Left lobe of liver (tissue), 2 donors: ENCODE results near the gene SLC35F2. TPM values are rescaled to one million over a fixed set of nuclear protein-coding genes. Genes with fewer than 3 reads are reported as not detected.
A peak's percentile ranks its signal among the peaks of the same experiment; 100 is the strongest.
"Not testable (repeated sequence)": the region's sequence is repeated elsewhere in the genome, so short reads cannot be mapped to it uniquely, and the experiment has no call there.

Experiments used
- ATAC-seq: fragments of 200-7000 bp; cut with Tn5 transposase; one replicate; pipeline ENCODE4 v1.9.1; 2020; ENCODE audit warnings: mild to moderate bottlenecking, moderate library complexity
- DNase-seq: peaks from one replicate; pipeline ENCODE4 v3.0.0-alpha.2; 2020; ENCODE audit warnings: low spot score
- total RNA-seq: library from RNA; stranded (reverse); gene quantifications from one replicate; pipeline ENCODE4 v1.2.1, GENCODE V29; 2021
- donor health status: DM: no; HTN: no; CAD: no; lungs with moderate emphysema.
- donor health status: DM: no; HTN: yes; CAD: no.

The SLC35F2 gene
- total RNA-seq, 1 donor from 2014 or later, result 0.78 TPM

DNA sequence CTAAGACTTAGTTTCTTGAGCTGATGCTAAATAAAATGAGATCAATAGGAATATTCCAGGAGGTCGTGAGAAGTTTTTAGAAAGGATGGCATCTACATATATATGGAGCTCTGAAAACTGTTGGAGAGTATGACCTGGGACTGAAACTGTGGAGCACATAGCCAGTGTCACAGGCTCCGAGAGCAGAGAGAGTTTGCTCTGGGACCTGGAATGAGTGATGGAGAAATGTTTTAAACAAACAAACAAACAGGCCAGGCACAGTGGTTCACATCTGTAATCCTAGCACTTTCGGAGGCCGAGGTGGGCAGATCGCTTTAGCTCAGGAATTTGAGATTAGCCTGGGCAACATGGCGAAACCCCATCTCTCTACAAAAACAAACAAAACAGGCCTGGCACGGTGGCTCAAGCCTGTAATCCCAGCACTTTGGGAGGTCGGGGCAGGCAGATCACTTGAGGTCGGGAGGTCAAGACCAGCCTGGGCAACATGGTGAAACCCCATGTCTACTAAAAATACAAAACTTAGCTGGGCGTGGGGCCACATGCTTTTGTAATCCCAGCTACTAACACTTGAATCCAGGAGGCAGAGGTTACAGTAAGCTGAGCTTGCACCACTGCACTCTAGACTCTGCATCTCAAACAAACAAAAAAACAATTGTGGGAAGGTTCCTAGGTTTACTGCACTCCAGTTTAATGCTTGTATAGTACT lies 67.1 kb downstream of the SLC35F2 start:
- peak; percentile 89 for ATAC-seq
- DNase-seq, result peak; percentile 91

DNA sequence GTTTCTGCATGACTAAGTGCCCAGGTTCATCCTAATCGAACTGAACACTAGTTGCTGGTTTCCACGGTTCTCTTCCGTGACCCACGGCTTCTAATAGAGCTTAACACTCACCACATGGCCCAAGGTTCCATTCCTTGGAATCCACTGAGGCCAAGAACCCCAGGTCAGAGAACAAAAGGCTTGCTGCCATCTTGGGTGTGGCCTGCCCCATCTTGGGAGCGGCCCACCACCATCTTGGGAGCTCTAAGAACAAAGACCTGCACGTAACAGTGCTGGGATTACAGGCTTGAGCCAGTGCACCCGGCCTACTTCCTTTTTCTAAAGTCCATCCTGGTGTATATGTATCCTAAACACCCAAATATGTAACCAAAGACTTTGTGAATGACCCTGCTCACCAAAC lies 68.8 kb downstream of the SLC35F2 start:
- ATAC-seq, result no peak

DNA sequence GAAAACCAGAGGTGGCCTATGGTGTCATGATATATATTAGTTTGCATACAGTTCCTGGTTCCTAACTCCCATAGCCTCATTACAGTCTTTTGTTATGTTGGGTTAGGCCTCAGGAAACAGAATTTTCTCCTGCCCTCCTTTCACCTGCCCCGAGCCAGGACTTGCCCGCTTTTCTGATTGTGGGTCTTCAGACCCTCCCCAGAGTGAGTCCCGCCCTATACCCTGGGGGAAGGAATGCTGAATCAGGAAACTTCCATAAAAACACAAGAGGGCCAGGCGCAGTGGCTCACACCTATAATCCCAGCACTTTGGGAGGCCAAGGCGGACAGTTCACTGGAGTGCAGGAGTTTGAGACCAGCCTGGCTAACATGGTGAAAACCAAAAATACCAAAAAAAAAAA lies 70.9 kb downstream of the SLC35F2 start:
- no peak for ATAC-seq
- DNase-seq, result no peak

More for the DNA sequence above, 68.8 kb downstream of the SLC35F2 start:
- DNase-seq, result no peak

DNA sequence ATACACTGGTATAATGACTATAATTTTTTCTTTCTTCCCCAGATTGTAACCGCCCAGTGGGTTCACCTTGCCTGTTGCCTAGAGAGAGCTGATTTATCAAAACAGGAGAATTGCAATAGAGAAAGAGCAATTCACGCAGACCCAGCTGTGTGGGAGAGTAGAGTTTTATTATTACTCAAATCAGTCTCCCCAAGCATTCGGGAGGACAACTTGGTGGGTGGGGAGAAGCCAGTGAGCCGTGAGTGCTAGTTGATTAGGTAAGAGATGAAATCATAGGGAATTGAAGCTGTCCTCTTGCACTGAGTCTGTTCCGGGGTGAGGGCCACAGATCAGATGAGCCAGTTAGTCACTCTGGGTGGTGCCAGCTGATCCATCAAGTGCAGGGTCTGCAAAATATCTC lies 73.2 kb downstream of the SLC35F2 start:
- DNase-seq (no peak), ATAC-seq (no peak)

DNA sequence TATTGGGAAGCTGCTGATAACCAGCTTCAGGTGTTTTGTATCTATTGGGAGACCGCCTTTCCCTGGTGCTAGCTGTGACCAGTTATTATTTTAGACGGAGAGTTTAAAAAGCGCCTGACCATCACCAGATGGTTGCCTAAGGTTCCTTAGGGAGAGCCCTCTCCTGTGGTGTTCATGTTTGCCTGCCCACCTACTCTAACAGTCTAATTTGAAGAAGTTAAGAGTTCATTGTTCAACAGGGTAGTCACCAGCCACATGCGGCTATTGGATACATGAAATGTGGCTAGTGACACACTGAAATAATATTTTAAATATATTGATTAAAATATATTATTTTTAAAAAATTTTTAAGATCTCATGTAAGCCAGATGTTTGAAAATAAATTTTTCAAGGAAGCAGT lies 75.5 kb downstream of the SLC35F2 start:
- ATAC-seq (no peak), DNase-seq (no peak)

DNA sequence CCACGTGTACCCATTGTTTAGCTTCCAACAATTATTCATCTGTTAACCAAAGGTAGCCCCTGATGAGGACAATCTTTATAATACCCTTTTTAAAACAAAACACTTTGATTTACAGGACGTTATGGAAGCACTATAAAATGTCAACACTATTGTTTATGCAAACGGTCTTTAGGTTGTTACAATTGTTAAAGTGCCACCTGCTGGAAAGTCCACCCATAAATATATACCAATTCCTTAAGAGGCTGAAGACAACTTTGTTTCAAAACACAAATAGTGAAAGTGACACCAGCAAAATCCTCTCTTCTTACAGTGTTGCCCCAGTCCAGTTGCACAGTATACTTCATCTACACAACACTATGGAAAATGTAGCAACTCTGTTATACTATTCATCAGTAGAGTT lies 77.8 kb downstream of the SLC35F2 start:
- DNase-seq (no peak), ATAC-seq (no peak)

DNA sequence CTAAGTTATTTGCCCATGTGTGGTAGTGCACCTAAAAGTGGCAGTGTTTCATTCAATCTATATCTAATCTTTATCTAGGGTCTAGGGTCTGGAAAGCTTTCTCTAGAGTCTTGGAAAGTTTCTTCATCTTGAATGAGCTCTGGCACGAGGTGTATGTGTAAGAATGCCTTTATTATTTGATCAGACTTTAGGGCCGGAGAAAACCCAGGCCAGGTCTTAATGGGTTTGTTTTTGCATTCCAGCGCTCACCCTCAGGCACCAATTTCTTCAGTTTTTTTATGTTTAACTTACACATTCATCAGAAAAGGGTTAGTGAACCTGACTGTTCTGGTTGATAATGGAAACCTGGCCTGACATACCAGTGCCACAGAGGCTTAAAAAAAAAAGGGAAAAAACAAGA lies 78.5 kb downstream of the SLC35F2 start:
- ATAC-seq (no peak), DNase-seq (no peak)

DNA sequence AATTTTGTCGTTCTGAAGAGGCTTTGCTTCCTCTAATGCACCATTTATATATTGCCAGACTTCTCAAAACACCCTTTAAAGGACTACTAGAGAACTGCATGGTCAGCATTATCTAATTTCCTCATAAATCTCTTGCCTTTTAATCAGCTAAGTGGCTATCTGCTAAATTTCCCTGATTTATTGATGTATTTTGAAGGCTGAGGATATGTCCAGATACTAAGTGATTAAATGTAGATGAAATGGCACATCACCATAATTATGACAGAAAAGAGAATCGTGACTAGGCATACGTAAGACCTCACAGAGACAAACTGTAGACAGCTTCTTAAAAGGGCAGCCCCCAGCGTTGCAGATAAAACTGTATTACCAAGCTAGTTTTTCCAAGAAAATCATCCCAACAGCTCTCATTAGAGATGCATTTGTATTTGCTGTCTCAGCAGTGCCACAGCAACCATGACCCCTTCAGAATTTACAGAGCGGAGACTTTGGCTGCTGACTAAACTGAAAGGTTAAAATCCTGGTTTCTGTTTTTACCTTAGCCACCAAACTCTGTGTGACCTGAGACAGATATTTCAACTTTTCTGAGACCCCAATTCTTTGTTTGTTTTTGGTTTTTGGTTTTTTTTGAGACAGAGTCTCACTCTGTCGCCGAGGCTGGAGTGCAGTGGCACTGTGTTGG lies 79.6 kb downstream of the SLC35F2 start:
- no peak for DNase-seq
- peak; percentile 71 for ATAC-seq

DNA sequence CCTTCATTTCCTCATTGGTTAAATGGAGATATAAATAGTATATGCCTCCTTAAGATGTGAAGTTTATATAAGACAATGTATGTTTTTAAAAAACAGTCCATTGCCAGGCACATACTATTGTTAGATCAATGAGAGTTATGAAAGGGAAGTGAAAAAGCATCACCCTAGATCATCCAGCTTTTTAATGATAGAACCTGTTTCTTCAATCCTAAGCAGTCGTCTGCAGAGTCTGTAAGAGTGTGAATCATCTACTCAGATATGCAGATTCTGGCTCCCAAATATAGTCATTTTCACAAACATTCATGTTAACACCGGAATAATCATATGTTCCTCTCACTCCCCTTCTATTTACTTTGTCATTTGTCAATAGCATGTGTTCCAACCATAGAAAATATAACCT lies 81.5 kb downstream of the SLC35F2 start:
- no peak for DNase-seq
- no peak for ATAC-seq

DNA sequence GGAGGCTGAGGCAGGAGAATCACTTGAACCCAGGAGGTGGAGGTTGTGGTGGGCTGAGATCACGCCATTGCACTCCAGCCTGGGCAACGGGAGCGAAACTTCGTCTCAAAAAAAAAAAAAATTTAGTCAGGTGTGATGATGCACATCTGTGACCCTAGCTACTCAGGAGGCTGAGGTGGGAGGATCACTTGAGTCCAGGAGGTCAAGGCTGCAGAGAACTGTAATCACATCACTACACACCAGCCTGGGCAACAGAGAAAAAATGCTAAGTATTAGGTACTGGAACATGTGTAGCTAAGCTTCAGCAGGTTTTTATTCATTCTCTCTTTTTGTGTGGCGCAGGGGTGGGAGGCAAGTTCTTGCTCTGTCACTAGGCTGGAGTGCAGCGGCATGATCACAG lies 82.5 kb downstream of the SLC35F2 start:
- DNase-seq (no peak), ATAC-seq (no peak)

DNA sequence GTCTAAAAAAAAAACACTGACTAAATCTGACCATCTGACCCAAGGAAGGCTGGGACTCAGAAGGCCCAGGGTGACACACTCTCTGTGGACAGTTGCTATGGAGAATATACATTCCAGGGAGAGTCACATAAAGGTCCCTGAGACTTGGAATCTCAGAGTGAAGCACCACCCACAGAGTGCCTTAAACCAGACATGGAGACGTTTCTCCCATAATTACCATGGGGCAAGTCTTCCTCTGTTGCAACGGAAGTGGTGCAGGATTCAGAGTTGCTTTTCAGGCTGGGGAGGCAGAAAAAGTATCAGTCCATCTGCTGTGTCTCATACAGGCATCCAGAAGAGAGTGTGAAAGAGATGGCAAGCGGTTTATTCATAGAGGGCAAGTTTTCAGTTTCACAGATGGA lies 88.0 kb downstream of the SLC35F2 start:
- no peak for ATAC-seq
- DNase-seq, result no peak

DNA sequence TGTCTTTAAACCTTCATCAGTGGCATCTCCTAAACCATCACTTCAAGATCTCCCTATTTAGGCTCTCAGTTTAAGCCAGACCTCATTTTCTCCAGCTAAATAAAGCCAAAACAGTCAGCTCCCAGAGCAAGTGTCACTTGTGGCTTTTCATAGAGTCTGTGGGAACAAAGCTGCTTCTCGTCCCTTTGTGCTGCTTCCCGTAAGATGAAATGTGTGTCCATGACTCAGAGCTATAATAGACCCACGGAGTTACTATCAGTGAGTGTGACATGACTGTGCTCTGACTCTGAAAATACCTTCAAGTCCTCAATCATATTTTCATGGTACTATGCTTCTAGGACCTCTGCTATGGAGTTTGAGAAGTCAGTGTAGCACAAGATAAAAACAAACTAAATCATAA lies 89.4 kb downstream of the SLC35F2 start:
- ATAC-seq (no peak), DNase-seq (no peak)

DNA sequence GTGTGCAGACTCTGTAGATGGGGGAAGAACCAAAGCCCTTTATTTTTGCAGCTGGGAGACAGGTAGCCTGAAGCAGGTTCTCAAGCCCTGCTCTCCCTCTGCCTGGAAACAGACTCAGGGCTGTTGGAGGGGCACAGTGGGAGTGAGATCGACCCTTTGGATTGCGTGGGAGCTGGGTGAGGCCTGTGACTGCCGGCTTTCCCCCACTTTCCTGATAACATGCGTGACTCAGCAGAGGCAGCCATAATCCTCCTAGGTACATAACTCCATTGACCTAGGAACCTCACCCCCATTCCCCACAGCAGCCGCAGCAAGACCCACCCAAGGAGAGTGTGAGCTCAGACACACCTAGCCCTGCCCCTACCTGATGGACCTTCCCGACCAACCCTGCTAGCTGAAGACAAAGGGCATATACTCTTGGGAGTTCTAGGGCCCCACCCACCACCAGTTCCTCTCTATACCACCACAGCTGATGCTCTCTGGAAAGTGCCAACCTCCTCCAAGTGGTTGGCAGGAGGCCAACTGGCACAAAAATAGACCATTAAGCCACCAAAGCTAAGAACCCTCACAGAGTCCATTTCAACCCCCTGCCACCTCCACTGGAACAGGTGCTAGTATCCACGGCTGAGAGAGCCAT lies 99.8 kb downstream of the SLC35F2 start:
- not testable (repeated sequence) for DNase-seq, ATAC-seq

DNA sequence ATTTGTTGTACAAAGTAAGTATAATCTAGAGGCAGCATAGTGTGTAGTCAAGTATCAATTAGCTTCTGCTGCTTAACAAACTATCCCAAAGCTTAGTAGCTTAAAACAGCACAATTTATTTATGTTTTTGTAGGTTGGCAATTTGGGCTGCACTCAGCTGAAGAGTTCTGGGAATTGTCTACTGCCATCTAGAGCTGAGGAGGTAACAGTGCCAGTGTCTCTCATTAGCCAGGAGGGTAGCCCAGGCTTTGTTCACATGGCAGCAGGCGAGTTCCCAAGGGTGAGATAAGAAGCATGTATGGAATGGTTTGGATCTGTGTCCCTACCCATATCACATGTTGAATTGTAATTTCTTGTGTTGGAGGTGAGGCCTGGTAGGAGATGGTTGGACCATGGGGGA lies 100.9 kb downstream of the SLC35F2 start:
- no peak for ATAC-seq

DNA sequence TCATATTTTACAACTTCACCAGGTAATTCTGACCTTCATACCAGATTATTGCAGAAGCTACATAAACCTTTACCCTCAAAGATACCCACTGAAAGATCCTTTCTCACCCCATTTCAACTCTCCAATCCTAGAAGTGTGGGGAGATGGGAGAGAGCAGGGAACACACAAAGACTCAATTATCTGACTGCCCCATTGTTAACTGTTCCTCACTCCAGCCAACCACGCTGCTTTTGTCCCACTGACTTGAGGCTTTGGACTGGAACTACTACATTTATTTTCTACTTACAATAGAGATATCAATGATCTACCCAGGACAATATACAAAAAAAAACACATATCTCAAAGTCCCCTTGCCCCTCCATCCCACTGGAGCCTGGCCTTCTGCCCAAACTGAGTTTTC lies 102.0 kb downstream of the SLC35F2 start:
- ATAC-seq, result no peak
- DNase-seq, result no peak

More for the DNA sequence above, 100.9 kb downstream of the SLC35F2 start:
- no peak for DNase-seq

DNA sequence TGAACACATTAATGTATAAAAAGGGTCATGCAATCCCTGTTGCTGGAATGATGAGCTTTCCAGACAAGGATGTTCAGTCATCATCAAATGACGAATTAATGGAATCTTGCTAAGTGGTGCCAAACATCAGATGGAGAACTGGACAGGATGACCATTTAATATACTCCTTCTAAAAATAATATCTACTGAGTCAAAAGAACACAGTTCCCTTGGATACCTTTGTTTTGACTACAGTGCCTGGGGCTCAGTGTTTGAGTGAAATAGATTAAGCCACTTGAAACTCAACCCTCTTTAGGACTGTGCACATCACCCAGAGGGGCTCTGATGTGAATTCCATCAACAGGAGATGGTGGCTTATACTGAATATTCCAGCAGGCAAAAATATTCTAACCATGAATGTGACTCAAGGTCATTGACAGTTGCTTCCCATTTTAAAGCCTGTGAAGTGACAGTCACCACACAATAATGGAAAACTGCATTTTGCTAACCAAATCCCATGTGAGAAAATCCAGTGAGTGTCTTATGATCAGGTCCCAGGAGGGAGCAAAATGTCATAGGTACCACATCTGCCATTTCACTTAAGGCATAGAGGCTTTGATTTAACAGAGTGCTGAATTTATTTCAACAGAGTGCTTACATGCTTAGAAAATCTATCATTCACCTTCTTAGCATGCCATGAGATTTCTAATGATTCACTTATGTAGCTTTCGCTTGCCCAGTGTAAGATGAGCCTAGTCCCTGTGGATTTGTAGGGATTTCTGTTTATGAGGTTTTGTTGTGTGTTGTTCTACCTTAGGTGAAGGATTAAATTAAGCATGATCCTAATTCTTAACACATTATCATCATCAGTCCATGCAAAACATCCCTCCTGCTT lies 105.4 kb downstream of the SLC35F2 start:
- no peak for ATAC-seq
- DNase-seq, result no peak

DNA sequence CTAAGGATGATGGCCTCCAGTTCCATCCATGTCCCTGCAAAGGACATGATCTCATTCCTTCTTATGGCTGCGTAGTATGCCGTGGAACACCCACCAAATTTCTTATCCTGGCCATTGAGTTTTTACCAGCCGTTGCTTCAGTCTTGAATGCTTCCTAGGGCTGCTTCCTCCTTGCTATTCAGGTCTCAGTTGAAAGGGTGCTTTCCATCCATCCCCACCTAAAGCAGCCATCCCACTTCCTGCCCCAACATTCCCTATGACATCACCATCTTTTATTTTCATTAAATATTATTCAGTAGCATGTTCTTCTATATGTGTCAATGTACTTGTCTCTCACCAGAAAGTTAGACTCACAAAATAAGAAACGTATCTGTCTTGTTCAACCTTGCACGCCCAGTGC lies 106.1 kb downstream of the SLC35F2 start:
- ATAC-seq, result no peak
- no peak for DNase-seq

DNA sequence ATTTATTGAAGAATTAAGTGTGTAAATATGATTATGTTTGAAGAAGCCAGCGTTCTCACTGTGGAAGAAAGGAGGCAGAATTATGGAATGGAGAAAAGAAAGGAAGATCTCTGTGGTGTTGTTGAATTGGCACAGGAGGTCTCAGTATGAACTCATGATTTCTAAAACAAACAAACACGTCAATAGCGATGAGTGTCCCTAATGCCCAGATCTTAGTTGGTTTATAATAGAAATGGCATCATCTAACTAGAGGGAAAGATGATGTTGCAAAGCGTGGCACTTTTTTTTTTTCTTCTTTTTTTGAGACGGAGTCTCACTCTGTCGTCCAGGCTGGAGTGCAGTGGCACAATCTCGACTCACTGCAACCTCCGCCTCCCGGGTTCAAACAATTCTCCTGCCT lies 107.5 kb downstream of the SLC35F2 start:
- DNase-seq, result no peak

DNA sequence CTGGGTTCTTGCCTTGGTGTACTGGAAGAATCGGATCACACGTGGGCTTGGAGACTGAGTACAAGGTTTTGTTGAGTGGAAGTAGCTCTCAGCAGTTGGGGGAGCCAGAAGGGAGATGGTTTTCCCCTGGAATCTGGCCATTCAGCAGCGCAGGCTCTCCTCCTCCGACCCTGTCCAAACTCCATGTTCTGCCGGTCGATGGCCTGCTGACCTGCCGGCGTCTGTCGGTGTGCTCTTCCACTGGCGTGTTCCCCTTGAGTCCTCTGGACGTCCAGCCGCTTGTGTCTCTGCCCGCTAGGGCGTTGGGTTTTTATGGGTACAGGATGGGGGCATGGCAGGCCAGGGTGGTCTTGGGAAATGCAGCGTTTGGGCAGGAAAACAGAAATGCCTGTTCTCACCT lies 108.3 kb downstream of the SLC35F2 start:
- no peak for DNase-seq

More for the DNA sequence above, 107.5 kb downstream of the SLC35F2 start:
- ATAC-seq, result no peak

DNA sequence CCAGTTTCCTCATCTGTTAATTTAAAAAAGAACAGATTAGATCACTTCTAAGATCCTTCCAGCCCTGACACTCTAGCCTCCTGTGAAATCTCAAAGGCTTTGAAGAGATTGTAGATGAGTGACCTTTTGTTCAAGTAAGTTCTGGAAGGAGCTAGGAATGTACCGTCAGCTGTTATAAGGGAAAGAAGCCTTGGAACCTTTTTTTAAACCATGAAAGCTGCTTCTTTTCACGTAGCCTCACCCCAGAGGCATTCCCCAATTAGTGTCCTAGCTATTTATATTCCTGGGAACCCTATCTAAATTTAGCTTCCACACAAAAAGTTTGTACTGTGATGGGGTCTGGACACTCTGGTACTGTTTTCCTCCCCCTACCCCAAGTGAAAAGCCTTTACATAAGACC lies 111.0 kb downstream of the SLC35F2 start:
- no peak for ATAC-seq
- no peak for DNase-seq

More for the DNA sequence above, 108.3 kb downstream of the SLC35F2 start:
- ATAC-seq, result no peak

DNA sequence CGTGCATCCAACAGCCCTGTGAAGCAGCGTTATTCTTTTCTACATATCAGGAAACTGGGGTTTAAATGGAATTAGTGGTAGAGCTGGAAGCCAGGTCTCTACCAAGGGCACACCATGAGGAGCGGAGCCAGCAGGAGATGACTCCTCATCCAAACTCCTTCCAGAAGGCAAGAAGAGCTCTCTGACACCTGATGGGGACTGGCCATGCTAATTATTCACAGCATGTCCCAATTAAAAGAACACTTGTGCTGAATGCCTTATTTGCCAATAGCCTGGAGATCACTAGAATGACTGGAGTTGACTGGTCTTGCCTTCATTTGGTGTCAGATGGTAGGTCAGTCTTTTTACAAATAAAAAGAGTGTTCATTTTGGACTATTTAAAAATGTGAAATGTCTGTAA lies 113.9 kb downstream of the SLC35F2 start:
- ATAC-seq, result no peak

More for the DNA sequence above, 113.9 kb downstream of the SLC35F2 start:
- DNase-seq, result no peak
